ENCODE measurements around the gene TBX2. TPM values are rescaled to one million over a fixed set of nuclear protein-coding genes. Genes with fewer than 3 reads are reported as not detected.
A peak's percentile ranks its signal among the peaks of the same experiment; 100 is the strongest.

TBX2 gene
- total and polyA plus RNA-seq, 9 of the 15 experiments (the other 6 are each of a cell fraction or from before 2014, with no cell fraction given) = 0.18 TPM; not detected in 8

GRCh38 chr17:61409301-61410112 lies 9.9 kb downstream of the TBX2 start (continued):
- TF ChIP-seq, protein P1, sequence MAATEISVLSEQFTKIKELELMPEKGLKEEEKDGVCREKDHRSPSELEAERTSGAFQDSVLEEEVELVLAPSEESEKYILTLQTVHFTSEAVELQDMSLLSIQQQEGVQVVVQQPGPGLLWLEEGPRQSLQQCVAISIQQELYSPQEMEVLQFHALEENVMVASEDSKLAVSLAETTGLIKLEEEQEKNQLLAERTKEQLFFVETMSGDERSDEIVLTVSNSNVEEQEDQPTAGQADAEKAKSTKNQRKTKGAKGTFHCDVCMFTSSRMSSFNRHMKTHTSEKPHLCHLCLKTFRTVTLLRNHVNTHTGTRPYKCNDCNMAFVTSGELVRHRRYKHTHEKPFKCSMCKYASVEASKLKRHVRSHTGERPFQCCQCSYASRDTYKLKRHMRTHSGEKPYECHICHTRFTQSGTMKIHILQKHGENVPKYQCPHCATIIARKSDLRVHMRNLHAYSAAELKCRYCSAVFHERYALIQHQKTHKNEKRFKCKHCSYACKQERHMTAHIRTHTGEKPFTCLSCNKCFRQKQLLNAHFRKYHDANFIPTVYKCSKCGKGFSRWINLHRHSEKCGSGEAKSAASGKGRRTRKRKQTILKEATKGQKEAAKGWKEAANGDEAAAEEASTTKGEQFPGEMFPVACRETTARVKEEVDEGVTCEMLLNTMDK (IDR thresholded peaks at IDR 0.05; ENCODE audit: borderline replicate concordance, insufficient read depth, low read depth, low read length, poor library complexity, severe bottlenecking) = peak; percentile 85
- TF ChIP-seq CCNT2 (IDR thresholded peaks at IDR 0.05; ENCODE audit: borderline replicate concordance, extremely low read depth, insufficient read length, low read depth, low read length) (peak; percentile 56), KDM1A (IDR thresholded peaks at IDR 0.05) (no peak), NRF1 (conservative IDR thresholded peaks at IDR 0.05 in 1 of 2, IDR thresholded peaks at IDR 0.05 in 1 of 2) (no peak), TRIM24 (IDR thresholded peaks at IDR 0.05) (no peak), SMAD4 (CRISPR knock-in tag; conservative IDR thresholded peaks at IDR 0.05) (peak; percentile 33; the same call in 1 of the 2 replicates), LARP7 (IDR thresholded peaks at IDR 0.05) (no peak), CC2D1A (IDR thresholded peaks at IDR 0.05) (no peak), ZNF551 (CRISPR knock-in tag; IDR thresholded peaks at IDR 0.05) (no peak), THAP12 (CRISPR knock-in tag; IDR thresholded peaks at IDR 0.05) (no peak), MAZ (CRISPR knock-in tag; conservative IDR thresholded peaks at IDR 0.05 in 1 of 2, IDR thresholded peaks at IDR 0.05 in 1 of 2) (0 out of 4 replicates have a peak, but pooled peaks of 1 of the 2 experiments have one; percentile 36), HNRNPL (IDR thresholded peaks at IDR 0.05; ENCODE audit: low read depth, low read length) (no peak), RAD21 (CRISPR knock-in tag; conservative IDR thresholded peaks at IDR 0.05 in 1 of 2, IDR thresholded peaks at IDR 0.05 in 1 of 2) (peak in 1 of 2 experiments; percentile 74; a peak in 2 of 4 replicates), ZBTB7A (IDR thresholded peaks at IDR 0.05; ENCODE audit: borderline replicate concordance, control insufficient read depth, low read depth, low read length) (peak; percentile 24; the same call in 1 of the 2 replicates)
- TF ChIP-seq, protein P2, sequence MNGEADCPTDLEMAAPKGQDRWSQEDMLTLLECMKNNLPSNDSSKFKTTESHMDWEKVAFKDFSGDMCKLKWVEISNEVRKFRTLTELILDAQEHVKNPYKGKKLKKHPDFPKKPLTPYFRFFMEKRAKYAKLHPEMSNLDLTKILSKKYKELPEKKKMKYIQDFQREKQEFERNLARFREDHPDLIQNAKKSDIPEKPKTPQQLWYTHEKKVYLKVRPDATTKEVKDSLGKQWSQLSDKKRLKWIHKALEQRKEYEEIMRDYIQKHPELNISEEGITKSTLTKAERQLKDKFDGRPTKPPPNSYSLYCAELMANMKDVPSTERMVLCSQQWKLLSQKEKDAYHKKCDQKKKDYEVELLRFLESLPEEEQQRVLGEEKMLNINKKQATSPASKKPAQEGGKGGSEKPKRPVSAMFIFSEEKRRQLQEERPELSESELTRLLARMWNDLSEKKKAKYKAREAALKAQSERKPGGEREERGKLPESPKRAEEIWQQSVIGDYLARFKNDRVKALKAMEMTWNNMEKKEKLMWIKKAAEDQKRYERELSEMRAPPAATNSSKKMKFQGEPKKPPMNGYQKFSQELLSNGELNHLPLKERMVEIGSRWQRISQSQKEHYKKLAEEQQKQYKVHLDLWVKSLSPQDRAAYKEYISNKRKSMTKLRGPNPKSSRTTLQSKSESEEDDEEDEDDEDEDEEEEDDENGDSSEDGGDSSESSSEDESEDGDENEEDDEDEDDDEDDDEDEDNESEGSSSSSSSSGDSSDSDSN (IDR thresholded peaks at IDR 0.05; ENCODE audit: borderline replicate concordance in 1 of 2, low read depth in 2 of 2, low read length in 2 of 2) = peak; percentile 19 to 90; a peak in 3 of 4 replicates
